Stimulated activated CD4-positive, alpha-beta T cell treated with anti-CD3 and anti-CD28 coated beads, Interleukin-4, amount 100 ng/mL, for 24 hours (primary cell): ENCODE results near the gene LTBP1.

Source experiments
- DNase-seq: peaks from one replicate; pipeline ENCODE4 v3.0.0-alpha.2; 2020

Gene LTBP1

GRCh38 chr2:33236482-33237385 is 290.0 kb downstream of the LTBP1 start:
- no peak for DNase-seq

DNA sequence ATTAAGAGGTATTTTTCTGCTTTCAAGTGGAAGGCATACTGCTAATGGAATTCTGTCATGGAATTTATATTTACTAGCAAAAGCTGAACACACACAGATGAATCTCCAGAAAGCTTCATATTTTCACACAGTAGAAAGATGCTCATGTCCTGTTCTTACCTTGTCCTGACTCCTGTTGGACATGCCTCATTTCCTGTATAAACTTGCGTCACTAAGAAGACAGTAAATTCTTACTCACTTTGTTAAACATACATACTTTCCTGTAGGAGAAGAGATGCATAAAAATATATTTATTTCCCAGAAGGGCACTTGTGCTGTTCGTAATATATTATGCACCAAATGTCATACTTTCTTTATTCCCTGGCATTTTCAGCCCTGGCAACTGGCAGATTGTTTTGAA is 291.4 kb downstream of the LTBP1 start:
- DNase-seq: no peak

DNA sequence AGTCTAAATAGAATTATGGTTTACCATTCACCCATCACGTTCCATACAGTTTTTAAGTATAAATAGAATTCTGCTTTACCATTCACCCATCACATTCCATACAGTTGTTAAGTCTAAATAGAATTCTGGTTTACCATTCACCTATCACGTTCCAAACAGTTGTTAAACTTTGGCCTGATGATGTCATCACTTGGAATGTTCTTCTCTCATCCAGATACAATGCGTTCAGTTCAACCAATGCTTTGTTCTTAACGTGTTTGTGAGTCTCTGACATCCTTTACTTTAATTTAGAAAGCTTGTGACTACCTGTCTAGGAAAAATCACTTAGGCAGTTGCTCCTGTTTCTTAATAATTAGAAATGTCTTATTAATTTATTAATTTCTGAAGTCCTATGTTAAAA is 293.4 kb downstream of the LTBP1 start:
- DNase-seq: no peak

GRCh38 chr2:33241072-33241471 is 294.3 kb downstream of the LTBP1 start:
- DNase-seq: no peak

DNA sequence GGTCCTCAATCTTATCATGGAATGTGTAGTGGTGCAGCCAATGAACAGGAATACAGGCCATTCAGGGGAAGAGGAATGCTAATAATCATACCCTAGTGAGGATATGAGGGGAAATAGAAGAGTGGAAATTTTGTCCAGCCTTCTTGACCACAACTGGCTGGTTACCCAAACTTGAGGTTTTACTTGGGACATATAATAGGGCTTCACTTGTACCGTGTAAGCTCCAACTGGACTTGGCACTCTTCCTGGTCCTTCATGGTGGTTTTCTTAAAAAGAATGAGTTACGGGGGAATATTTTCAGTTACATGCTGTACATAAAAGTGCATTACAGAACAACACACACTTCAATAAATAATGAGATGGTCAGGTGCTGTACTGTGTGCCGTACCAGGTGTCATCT is 294.8 kb downstream of the LTBP1 start:
- no peak for DNase-seq

- DNase-seq: no peak
Observed at GRCh38 chr2:33242845-33243244, 296.1 kb downstream of the LTBP1 start.

DNA sequence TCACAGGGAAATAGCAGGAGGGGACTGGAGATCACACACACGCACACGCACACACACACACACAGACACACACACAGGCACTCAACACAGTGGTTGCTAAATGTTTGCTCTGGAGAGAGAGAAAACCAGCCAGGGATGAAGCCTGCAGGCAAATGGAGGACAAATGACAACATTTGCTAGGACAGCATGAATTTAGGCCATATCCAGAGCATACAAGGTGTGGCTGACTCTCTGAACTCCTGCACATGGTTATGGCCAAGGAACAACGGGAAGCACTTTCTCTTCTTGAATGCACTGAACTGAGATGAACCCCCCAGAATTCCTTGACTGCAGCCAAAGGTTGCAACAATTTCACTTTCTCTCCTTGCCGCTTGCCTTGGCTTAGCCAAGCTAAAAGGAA is 299.7 kb downstream of the LTBP1 start:
- DNase-seq: no peak

- no peak for DNase-seq
Observed at GRCh38 chr2:33247365-33247764, 300.6 kb downstream of the LTBP1 start.

GRCh38 chr2:33250417-33251029 is 303.8 kb downstream of the LTBP1 start:
- DNase-seq: no peak

DNA sequence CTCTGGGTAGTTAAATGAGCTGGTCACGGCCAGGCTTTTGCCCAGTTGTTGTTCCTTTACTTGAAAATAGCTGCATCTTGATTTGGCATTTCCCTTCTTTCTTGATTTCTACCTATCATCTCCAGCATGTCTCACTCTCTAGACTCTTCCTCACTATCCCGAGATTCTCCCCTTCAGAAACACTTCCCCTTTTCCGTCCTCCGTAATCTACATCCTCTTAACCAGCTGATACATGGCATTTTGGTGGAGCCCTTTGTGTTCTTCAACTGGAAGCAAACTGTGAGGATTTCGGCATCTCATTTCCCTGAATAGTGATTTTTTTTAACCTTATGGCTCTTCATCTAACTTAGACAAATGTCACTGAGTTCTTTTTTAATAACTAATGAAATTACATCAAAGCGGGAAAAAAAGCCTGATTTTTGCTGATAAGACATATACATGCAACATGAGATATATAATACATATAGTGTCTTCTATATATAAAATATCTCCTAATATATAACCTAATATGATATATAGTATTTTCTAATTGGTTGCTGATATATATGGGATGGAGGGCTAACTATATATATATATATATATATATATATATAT is 309.5 kb downstream of the LTBP1 start:
- DNase-seq: no peak

GRCh38 chr2:33258387-33258786 is 311.6 kb downstream of the LTBP1 start:
- DNase-seq: no peak

DNA sequence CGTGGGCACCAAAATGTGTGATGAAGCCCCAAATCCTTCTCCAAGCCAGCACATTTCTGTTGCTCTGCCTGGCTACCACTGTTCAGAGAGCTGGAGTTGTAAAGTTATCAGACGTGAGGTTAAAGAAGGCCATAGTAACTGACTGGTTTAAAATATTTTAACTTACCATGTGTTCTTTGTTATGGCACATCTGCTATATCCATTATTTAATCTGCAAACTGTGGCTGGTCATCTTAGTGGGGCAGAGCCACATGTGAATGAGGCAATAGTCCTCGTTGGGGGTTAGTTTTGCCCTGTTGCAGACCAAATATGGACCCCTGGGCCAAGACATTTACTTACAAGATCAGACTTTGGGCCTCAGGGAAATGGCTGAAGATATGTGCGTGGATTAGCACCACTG is 315.3 kb downstream of the LTBP1 start:
- DNase-seq: no peak

- no peak for DNase-seq
Observed at GRCh38 chr2:33264766-33265165, 318.0 kb downstream of the LTBP1 start.

GRCh38 chr2:33265584-33266338 is 319.0 kb downstream of the LTBP1 start:
- DNase-seq: no peak

DNA sequence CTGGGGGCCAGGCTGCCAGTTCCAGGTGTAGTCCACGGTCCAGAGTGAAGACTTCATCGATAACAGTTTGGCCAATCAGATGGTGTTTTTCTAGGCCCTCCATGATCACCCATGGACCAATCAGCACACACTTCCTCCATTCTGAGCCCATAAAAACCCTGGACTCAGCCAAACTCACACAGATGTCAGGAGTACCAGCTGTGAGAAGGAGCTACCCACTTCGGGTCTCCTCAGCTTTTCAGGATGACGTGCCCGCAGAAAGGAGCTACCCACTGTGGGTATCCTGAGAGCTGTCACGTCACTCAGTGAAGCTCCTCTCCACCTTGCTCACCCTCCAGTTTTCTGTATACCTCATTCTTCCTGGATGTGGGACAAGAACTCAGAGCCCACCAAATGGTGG is 319.7 kb downstream of the LTBP1 start:
- DNase-seq: no peak

GRCh38 chr2:33267043-33267442 is 320.3 kb downstream of the LTBP1 start:
- DNase-seq: no peak

DNA sequence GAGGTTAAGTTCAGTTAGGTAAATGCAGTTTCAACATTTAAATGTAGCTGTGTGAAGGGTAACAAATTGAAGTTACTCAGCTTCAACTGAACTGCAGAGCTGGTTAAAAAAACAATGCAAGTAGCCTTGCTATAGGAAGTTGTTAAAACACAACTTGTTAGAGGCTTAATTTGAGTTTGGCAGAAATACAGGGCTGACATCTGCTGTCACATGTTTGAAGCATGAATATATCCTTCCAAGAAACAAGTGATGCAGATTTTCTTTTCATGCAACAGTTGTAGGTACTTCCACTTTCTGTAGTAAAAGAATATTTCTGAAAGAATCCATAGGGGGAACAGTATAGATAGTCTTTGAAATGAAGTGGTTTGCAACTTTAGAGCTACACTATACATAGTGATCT is 321.0 kb downstream of the LTBP1 start:
- DNase-seq: no peak

- DNase-seq: no peak
Observed at GRCh38 chr2:33268246-33268831, 321.6 kb downstream of the LTBP1 start.

DNA sequence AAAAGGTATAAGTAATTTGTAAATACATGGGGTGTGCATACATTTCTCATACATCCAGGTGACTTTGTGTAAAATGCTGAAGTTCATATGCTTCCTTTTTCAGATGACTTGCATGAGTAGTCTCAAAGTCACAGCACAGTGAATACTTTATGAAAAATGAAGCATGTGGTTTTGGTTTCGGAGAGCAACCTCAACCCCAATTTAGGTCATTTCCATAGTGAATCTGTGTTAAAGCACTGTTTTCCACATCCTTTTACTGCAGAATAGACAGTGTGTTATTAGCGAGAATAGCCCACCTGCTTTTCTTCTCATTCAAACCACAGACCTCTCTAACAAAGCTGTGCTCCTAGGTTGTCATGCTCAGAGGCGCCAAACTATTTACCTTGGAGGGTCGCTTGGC is 325.2 kb downstream of the LTBP1 start:
- DNase-seq: no peak

GRCh38 chr2:33273479-33273878 is 326.7 kb downstream of the LTBP1 start:
- no peak for DNase-seq

DNA sequence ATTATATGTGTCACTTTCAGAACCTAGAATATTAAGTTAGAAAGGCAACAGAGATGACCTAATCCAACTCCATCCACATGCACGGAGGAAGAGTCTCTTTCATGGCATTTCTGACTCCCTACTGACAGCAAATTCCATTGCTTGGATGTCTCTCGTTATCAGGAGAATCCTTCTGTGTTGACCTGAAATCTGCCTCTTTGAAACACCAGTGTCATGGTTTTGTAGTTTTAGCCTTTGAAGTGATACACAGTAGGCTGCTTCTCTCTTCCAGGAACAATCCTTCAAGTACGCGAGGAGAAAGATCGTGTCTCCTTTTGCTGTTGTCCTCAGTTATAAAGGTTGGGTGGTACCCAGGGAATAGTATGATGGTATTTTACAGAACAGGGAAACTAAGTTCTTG is 327.8 kb downstream of the LTBP1 start:
- DNase-seq: no peak

GRCh38 chr2:33275689-33276444 is 329.1 kb downstream of the LTBP1 start:
- peak; percentile 43 for DNase-seq
